HEK293 (cell line): ENCODE measurements around the gene IMMP2L.

Experiments used
- CTCF ChIA-PET: fragments of 350-600 bp; formaldehyde crosslinking; extraction: SDS; loops from one replicate; lab custom pipeline; 2021; ENCODE audit warnings: antibody characterized with exemption; lab: Yijun Ruan, JAX
- POLR2A ChIA-PET: fragments of 300-600 bp; formaldehyde crosslinking; extraction: SDS; loops from one replicate; lab custom pipeline; 2020; ENCODE audit warnings: antibody characterized with exemption, inconsistent platforms; lab: Yijun Ruan, JAX
- H3K27ac ChIP-seq: fragments of 200-500 bp; sonication (Bioruptor generic); 2 replicates; pipeline ENCODE4 v1.5.1; 2014; ENCODE audit warnings: low read depth, low read length, control low read depth, inconsistent platforms; ENCODE audit errors: extremely low read depth
- H3K36me3 ChIP-seq, 2 experiments: fragments of 200-500 bp in 1 of 2; sonication (Bioruptor generic) in 1 of 2; 1 replicate in 1 of 2; 2 replicates in 1 of 2; pipeline ENCODE4 v1.5.1; 2014 to 2017; ENCODE audit warnings: inconsistent platforms in 2 of 2, low read length in 2 of 2; ENCODE audit not compliant: control insufficient read depth in 2 of 2, insufficient read depth in 1 of 2
- H3K4me1 ChIP-seq: fragments of 200-500 bp; sonication (Bioruptor generic); 2 replicates; pipeline ENCODE4 v1.5.1; 2014; ENCODE audit warnings: mild to moderate bottlenecking, low read length, inconsistent platforms; ENCODE audit not compliant: control insufficient read depth, insufficient read depth
- H3K4me3 ChIP-seq: 2 replicates; pipeline ENCODE4 v1.5.1; 2011; ENCODE audit warnings: low read depth, mild to moderate bottlenecking, control low read depth, low read length, moderate library complexity
- H3K9me3 ChIP-seq: fragments of 200-500 bp; sonication (Bioruptor generic); 2 replicates; pipeline ENCODE4 v1.5.1; 2014; ENCODE audit warnings: low read depth, low read length, inconsistent platforms; ENCODE audit not compliant: control insufficient read depth, insufficient read depth
- HOXD13 ChIP-seq: sonication (generic); formaldehyde crosslinking; IDR thresholded peaks from 2 replicates; pipeline ENCODE4 v1.8.0; 2022; ENCODE audit warnings: missing genetic modification reagents, borderline replicate concordance
- INSM2 ChIP-seq: fragments of 450-650 bp; formaldehyde crosslinking; IDR thresholded peaks from 2 replicates; pipeline ENCODE4 v1.5.1; 2016; ENCODE audit warnings: missing biosample characterization, missing genetic modification characterization
- KLF7 ChIP-seq: fragments of 450-650 bp; formaldehyde crosslinking; IDR thresholded peaks from 2 replicates; pipeline ENCODE4 v1.5.1; 2016; ENCODE audit warnings: missing biosample characterization, missing genetic modification characterization, borderline replicate concordance
- PRDM1 ChIP-seq: fragments of 450-650 bp; formaldehyde crosslinking; IDR thresholded peaks from 2 replicates; pipeline ENCODE4; 2016; ENCODE audit warnings: missing biosample characterization, missing genetic modification characterization
- SP2 ChIP-seq: fragments of 450-650 bp; formaldehyde crosslinking; IDR thresholded peaks from 2 replicates; pipeline ENCODE4 v1.5.1; 2016; ENCODE audit warnings: missing biosample characterization, missing genetic modification characterization
- ZBTB1 ChIP-seq: fragments of 450-650 bp; formaldehyde crosslinking; IDR thresholded peaks from 2 replicates; pipeline ENCODE4 v1.5.1; 2016; ENCODE audit warnings: missing biosample characterization, missing genetic modification characterization
- ZBTB48 ChIP-seq: fragments of 450-650 bp; formaldehyde crosslinking; IDR thresholded peaks from 2 replicates; pipeline ENCODE4 v1.5.1; 2016; ENCODE audit warnings: missing biosample characterization, missing genetic modification characterization
- ZNF114 ChIP-seq: fragments of 450-650 bp; formaldehyde crosslinking; IDR thresholded peaks from 2 replicates; pipeline ENCODE4 v1.5.0; 2017; ENCODE audit warnings: missing biosample characterization, missing genetic modification characterization
- ZNF146 ChIP-seq: fragments of 450-650 bp; formaldehyde crosslinking; IDR thresholded peaks from 2 replicates; pipeline ENCODE4 v1.5.1; 2016; ENCODE audit warnings: missing biosample characterization, missing genetic modification characterization
- ZNF157 ChIP-seq: fragments of 450-650 bp; formaldehyde crosslinking; IDR thresholded peaks from 2 replicates; pipeline ENCODE4 v1.5.1; 2016; ENCODE audit warnings: missing biosample characterization, missing genetic modification characterization
- ZNF280C ChIP-seq: fragments of 450-650 bp; formaldehyde crosslinking; IDR thresholded peaks from 2 replicates; pipeline ENCODE4 v1.5.1; 2016; ENCODE audit warnings: missing biosample characterization, missing genetic modification characterization
- ZNF311 ChIP-seq: fragments of 450-650 bp; formaldehyde crosslinking; IDR thresholded peaks from 2 replicates; pipeline ENCODE4 v1.5.1; 2017; ENCODE audit warnings: missing biosample characterization, missing genetic modification characterization, borderline replicate concordance
- ZNF530 ChIP-seq: fragments of 450-650 bp; formaldehyde crosslinking; IDR thresholded peaks from 2 replicates; pipeline ENCODE4 v1.5.1; 2016; ENCODE audit warnings: low read depth, missing biosample characterization, missing genetic modification characterization
- ZNF549 ChIP-seq: fragments of 450-650 bp; IDR thresholded peaks from 2 replicates; pipeline ENCODE4 v1.5.1; 2018; ENCODE audit warnings: missing biosample characterization, missing genetic modification characterization, mild to moderate bottlenecking, inconsistent platforms, moderate library complexity
- ZNF837 ChIP-seq: fragments of 450-650 bp; formaldehyde crosslinking; IDR thresholded peaks from 2 replicates; pipeline ENCODE4 v1.5.1; 2016; ENCODE audit warnings: missing biosample characterization, missing genetic modification characterization
- ZSCAN16 ChIP-seq: fragments of 450-650 bp; formaldehyde crosslinking; IDR thresholded peaks from 2 replicates; pipeline ENCODE4 v1.5.1; 2016; ENCODE audit warnings: missing biosample characterization, missing genetic modification characterization
- TF ChIP-seq, protein P1 (sequence below): fragments of 450-650 bp; formaldehyde crosslinking; IDR thresholded peaks from 2 replicates; pipeline ENCODE4 v1.5.1; 2016; ENCODE audit warnings: missing biosample characterization, missing genetic modification characterization
- TF ChIP-seq, protein P2 (sequence below): fragments of 450-650 bp; formaldehyde crosslinking; IDR thresholded peaks from 2 replicates; pipeline ENCODE4 v1.5.1; 2016; ENCODE audit warnings: missing biosample characterization, missing genetic modification characterization
- TF ChIP-seq, protein P3 (sequence below): fragments of 450-650 bp; formaldehyde crosslinking; conservative IDR thresholded peaks from 2 replicates; pipeline ENCODE4 v1.5.1; 2016; ENCODE audit warnings: low read depth, missing biosample characterization, missing genetic modification characterization
- TF ChIP-seq, protein P4 (sequence below): fragments of 450-650 bp; formaldehyde crosslinking; IDR thresholded peaks from 2 replicates; pipeline ENCODE4 v1.5.1; 2016; ENCODE audit warnings: missing biosample characterization, missing genetic modification characterization

The IMMP2L gene

DNA sequence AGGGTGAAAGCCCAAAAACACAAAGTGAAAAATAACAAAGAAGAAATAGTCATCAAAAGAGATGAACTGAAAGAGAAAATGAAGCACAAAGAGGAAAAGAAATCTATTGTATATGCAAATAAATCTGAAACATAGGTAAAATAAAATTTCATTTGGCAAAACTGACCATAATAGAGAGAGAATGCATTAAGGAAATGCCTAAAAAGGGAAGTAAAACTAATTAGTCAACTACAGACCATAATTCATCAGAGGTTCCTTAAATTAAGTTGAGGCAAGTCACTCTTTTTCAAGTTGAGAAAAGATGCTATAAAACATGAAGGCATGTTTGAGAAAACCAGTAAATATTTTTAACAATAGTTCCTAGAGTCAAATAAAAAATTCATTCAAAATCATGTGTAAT is 238.1 kb downstream of the IMMP2L start:
- no peak for TF ChIP-seq ZNF114
- TF ChIP-seq, protein P1, sequence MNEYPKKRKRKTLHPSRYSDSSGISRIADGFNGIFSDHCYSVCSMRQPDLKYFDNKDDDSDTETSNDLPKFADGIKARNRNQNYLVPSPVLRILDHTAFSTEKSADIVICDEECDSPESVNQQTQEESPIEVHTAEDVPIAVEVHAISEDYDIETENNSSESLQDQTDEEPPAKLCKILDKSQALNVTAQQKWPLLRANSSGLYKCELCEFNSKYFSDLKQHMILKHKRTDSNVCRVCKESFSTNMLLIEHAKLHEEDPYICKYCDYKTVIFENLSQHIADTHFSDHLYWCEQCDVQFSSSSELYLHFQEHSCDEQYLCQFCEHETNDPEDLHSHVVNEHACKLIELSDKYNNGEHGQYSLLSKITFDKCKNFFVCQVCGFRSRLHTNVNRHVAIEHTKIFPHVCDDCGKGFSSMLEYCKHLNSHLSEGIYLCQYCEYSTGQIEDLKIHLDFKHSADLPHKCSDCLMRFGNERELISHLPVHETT (tag by site-specific recombination): no peak
- no peak for TF ChIP-seq ZBTB48
- no peak for TF ChIP-seq ZNF280C
- TF ChIP-seq ZNF530 (tag by site-specific recombination): no peak
- TF ChIP-seq, protein P2, sequence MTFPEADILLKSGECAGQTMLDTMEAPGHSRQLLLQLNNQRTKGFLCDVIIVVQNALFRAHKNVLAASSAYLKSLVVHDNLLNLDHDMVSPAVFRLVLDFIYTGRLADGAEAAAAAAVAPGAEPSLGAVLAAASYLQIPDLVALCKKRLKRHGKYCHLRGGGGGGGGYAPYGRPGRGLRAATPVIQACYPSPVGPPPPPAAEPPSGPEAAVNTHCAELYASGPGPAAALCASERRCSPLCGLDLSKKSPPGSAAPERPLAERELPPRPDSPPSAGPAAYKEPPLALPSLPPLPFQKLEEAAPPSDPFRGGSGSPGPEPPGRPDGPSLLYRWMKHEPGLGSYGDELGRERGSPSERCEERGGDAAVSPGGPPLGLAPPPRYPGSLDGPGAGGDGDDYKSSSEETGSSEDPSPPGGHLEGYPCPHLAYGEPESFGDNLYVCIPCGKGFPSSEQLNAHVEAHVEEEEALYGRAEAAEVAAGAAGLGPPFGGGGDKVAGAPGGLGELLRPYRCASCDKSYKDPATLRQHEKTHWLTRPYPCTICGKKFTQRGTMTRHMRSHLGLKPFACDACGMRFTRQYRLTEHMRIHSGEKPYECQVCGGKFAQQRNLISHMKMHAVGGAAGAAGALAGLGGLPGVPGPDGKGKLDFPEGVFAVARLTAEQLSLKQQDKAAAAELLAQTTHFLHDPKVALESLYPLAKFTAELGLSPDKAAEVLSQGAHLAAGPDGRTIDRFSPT (tag by site-specific recombination): no peak
- no peak for TF ChIP-seq ZSCAN16 (tag by site-specific recombination)
- TF ChIP-seq, protein P3, sequence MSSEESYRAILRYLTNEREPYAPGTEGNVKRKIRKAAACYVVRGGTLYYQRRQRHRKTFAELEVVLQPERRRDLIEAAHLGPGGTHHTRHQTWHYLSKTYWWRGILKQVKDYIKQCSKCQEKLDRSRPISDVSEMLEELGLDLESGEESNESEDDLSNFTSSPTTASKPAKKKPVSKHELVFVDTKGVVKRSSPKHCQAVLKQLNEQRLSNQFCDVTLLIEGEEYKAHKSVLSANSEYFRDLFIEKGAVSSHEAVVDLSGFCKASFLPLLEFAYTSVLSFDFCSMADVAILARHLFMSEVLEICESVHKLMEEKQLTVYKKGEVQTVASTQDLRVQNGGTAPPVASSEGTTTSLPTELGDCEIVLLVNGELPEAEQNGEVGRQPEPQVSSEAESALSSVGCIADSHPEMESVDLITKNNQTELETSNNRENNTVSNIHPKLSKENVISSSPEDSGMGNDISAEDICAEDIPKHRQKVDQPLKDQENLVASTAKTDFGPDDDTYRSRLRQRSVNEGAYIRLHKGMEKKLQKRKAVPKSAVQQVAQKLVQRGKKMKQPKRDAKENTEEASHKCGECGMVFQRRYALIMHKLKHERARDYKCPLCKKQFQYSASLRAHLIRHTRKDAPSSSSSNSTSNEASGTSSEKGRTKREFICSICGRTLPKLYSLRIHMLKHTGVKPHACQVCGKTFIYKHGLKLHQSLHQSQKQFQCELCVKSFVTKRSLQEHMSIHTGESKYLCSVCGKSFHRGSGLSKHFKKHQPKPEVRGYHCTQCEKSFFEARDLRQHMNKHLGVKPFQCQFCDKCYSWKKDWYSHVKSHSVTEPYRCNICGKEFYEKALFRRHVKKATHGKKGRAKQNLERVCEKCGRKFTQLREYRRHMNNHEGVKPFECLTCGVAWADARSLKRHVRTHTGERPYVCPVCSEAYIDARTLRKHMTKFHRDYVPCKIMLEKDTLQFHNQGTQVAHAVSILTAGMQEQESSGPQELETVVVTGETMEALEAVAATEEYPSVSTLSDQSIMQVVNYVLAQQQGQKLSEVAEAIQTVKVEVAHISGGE: no peak
- TF ChIP-seq SP2: no peak
- no peak for TF ChIP-seq KLF7 (tag by site-specific recombination)
- TF ChIP-seq INSM2 (tag by site-specific recombination): no peak
- TF ChIP-seq PRDM1 (tag by site-specific recombination): no peak
- TF ChIP-seq ZNF146: no peak
- no peak for TF ChIP-seq ZNF549
- TF ChIP-seq ZBTB1 (tag by site-specific recombination): no peak
- TF ChIP-seq ZNF311 (tag by site-specific recombination): no peak
- no peak for TF ChIP-seq ZNF157 (tag by site-specific recombination)
- TF ChIP-seq, protein P4, sequence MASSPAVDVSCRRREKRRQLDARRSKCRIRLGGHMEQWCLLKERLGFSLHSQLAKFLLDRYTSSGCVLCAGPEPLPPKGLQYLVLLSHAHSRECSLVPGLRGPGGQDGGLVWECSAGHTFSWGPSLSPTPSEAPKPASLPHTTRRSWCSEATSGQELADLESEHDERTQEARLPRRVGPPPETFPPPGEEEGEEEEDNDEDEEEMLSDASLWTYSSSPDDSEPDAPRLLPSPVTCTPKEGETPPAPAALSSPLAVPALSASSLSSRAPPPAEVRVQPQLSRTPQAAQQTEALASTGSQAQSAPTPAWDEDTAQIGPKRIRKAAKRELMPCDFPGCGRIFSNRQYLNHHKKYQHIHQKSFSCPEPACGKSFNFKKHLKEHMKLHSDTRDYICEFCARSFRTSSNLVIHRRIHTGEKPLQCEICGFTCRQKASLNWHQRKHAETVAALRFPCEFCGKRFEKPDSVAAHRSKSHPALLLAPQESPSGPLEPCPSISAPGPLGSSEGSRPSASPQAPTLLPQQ (tag by site-specific recombination): no peak
- no peak for TF ChIP-seq HOXD13 (CRISPR knock-in tag)
- TF ChIP-seq ZNF837 (tag by site-specific recombination): no peak
- TF ChIP-seq, all 188 proteins: peak for 0
- H3K27ac ChIP-seq: no peak overlapping the region
- H3K4me3 ChIP-seq: no peak overlapping the region
- no peaks in the 10 kb centered on the region for H3K36me3 ChIP-seq
- POLR2A ChIA-PET: no interaction called here
- H3K9me3 ChIP-seq: no peaks in the 10 kb centered on the region
- no peaks in the 10 kb centered on the region for H3K4me1 ChIP-seq
- CTCF ChIA-PET: no interaction called here
